ENCODE data around the gene EIF4G3. TPM values are rescaled to one million over a fixed set of nuclear protein-coding genes. Genes with fewer than 3 reads are reported as not detected.
"Not testable (repeated sequence)": the region's sequence is repeated elsewhere in the genome, so short reads cannot be mapped to it uniquely, and the experiment has no call there.

The EIF4G3 gene
- total RNA-seq, 3 donors from 2014 or later (not counting 1 experiment from before 2014, with no cell fraction given): 105 to 107 (median 107) TPM

GRCh38 chr1:21192871-21193270, 16.2 kb upstream of the EIF4G3 start:
- Histone ChIP-seq H3K9me3 (ENCODE audit: control insufficient read depth, insufficient read depth, low read length) (no peaks in the 10 kb centered on the region), H3K27me3 (ENCODE audit: control insufficient read depth, insufficient read depth, low read length) (no peaks in the 10 kb centered on the region), H3K36me3 (ENCODE audit: control insufficient read depth, insufficient read depth, low read length) (no peaks in the 10 kb centered on the region), H3K4me3 (ENCODE audit: low read length) (no peak overlapping the region), H3K27ac (ENCODE audit: low read length) (no peak overlapping the region), H3K4me1 (ENCODE audit: control insufficient read depth, insufficient read depth, low read length) (peaks cover 19% of the 10 kb centered on the region)
- ATAC-seq: no peak
- no peak overlapping the region for H3K4me3 Mint-ChIP-seq
- H3K9me3 Mint-ChIP-seq: no peaks in the 10 kb centered on the region
- TF ChIP-seq CTCF (IDR thresholded peaks at IDR 0.05): no peak
- WGBS (ENCODE audit: insufficient coverage): 100% methylated on average over 3 of the region's 4 CpGs
- peaks cover 0 to 5% of the 10 kb centered on the region in 2 donors for H3K27me3 Mint-ChIP-seq (ENCODE audit: low read depth in 2 of 2)
- peaks cover 33 to 53% of the 10 kb centered on the region in 2 donors for H3K4me1 Mint-ChIP-seq
- peak overlapping the region; percentile 34 to 54 for H3K27ac Mint-ChIP-seq
- intact Hi-C loops (cut with micrococcal nuclease): loop anchor here (10.0 kb wide), 1 partner anchor 258 kb away; no protein-coding TSS in a partner anchor
- DNase-seq: no peak
- no peaks in the 10 kb centered on the region for H3K36me3 Mint-ChIP-seq

GRCh38 chr1:21192284-21192683, 15.6 kb upstream of the EIF4G3 start:
- Histone ChIP-seq H3K4me3 (ENCODE audit: low read length) (no peak overlapping the region), H3K4me1 (ENCODE audit: control insufficient read depth, insufficient read depth, low read length) (peaks cover 19% of the 10 kb centered on the region), H3K36me3 (ENCODE audit: control insufficient read depth, insufficient read depth, low read length) (no peaks in the 10 kb centered on the region), H3K27me3 (ENCODE audit: control insufficient read depth, insufficient read depth, low read length) (no peaks in the 10 kb centered on the region), H3K9me3 (ENCODE audit: control insufficient read depth, insufficient read depth, low read length) (no peaks in the 10 kb centered on the region), H3K27ac (ENCODE audit: low read length) (no peak overlapping the region)
- Mint-ChIP-seq H3K4me3 (no peak overlapping the region), H3K36me3 (no peaks in the 10 kb centered on the region), H3K9me3 (no peaks in the 10 kb centered on the region), H3K4me1 (peaks cover 33 to 56% of the 10 kb centered on the region in 2 donors), H3K27me3 (ENCODE audit: low read depth in 2 of 2) (peaks cover 0 to 5% of the 10 kb centered on the region in 2 donors), H3K27ac (peak overlapping the region in 1 of 2 donors; percentile 54)
- intact Hi-C loops (cut with micrococcal nuclease): loop anchor here (10.0 kb wide), 1 partner anchor 257 kb away; no protein-coding TSS in a partner anchor
- TF ChIP-seq CTCF (IDR thresholded peaks at IDR 0.05): no peak
- no peak for DNase-seq
- ATAC-seq: no peak
- WGBS (ENCODE audit: insufficient coverage): 93% methylated on average over 4 of the region's 5 CpGs

GRCh38 chr1:21190771-21191170, 14.1 kb upstream of the EIF4G3 start:
- peaks cover 19% of the 10 kb centered on the region for H3K4me1 ChIP-seq (ENCODE audit: control insufficient read depth, insufficient read depth, low read length)
- H3K36me3 Mint-ChIP-seq; H3K4me3 ChIP-seq (ENCODE audit: low read length); H3K9me3 ChIP-seq (ENCODE audit: control insufficient read depth, insufficient read depth, low read length); DNase-seq; H3K27me3 Mint-ChIP-seq (ENCODE audit: low read depth in 2 of 2); H3K9me3 Mint-ChIP-seq; H3K27me3 ChIP-seq (ENCODE audit: control insufficient read depth, insufficient read depth, low read length); H3K27ac ChIP-seq (ENCODE audit: low read length); H3K36me3 ChIP-seq (ENCODE audit: control insufficient read depth, insufficient read depth, low read length): not testable (repeated sequence)
- Mint-ChIP-seq H3K4me1 (peaks cover 33 to 56% of the 10 kb centered on the region in 2 donors), H3K4me3 (peak overlapping the region; percentile 68), H3K27ac (peak overlapping the region; percentile 67 to 72)
- 28% methylated on average over 2 of the region's 2 CpGs for WGBS (ENCODE audit: insufficient coverage)
- peak in 2 of 3 donors; percentile 62 to 72 for ATAC-seq
- intact Hi-C loops (cut with micrococcal nuclease): loop anchor here (10.0 kb wide), 1 partner anchor 256 kb away; no protein-coding TSS in a partner anchor

GRCh38 chr1:21189906-21190500, 13.3 kb upstream of the EIF4G3 start:
- peak overlapping the region; percentile 43 to 72 for H3K27ac Mint-ChIP-seq
- ATAC-seq: no peak
- H3K27me3 Mint-ChIP-seq (ENCODE audit: low read depth in 2 of 2): no peaks in the 10 kb centered on the region
- Histone ChIP-seq H3K4me3 (ENCODE audit: low read length) (no peak overlapping the region), H3K9me3 (ENCODE audit: control insufficient read depth, insufficient read depth, low read length) (no peaks in the 10 kb centered on the region), H3K27me3 (ENCODE audit: control insufficient read depth, insufficient read depth, low read length) (no peaks in the 10 kb centered on the region), H3K27ac (ENCODE audit: low read length) (no peak overlapping the region), H3K4me1 (ENCODE audit: control insufficient read depth, insufficient read depth, low read length) (peaks cover 17% of the 10 kb centered on the region), H3K36me3 (ENCODE audit: control insufficient read depth, insufficient read depth, low read length) (no peaks in the 10 kb centered on the region)
- no peak for DNase-seq
- TF ChIP-seq CTCF (IDR thresholded peaks at IDR 0.05): no peak
- peak overlapping the region; percentile 30 for H3K4me3 Mint-ChIP-seq
- H3K4me1 Mint-ChIP-seq: peaks cover 30 to 53% of the 10 kb centered on the region in 2 donors
- 89% methylated on average over 1 of the region's 1 CpG for WGBS (ENCODE audit: insufficient coverage)
- no peaks in the 10 kb centered on the region for H3K36me3 Mint-ChIP-seq
- intact Hi-C loops (cut with micrococcal nuclease): loop anchor here (10.0 kb wide), 1 partner anchor 255 kb away; no protein-coding TSS in a partner anchor
- no peaks in the 10 kb centered on the region for H3K9me3 Mint-ChIP-seq

All from natural killer cell (primary cell).